HG03025 (cell line): ENCODE measurements around the gene IL17B.

Experiments
- ATAC-seq: cut with Tn5 transposase; IDR thresholded peaks from one replicate; pipeline ENCODE4 v1.9.1; 2021; ENCODE audit warnings: mild to moderate bottlenecking, moderate library complexity; ENCODE audit not compliant: unreplicated experiment, low FRiP score

IL17B gene

DNA sequence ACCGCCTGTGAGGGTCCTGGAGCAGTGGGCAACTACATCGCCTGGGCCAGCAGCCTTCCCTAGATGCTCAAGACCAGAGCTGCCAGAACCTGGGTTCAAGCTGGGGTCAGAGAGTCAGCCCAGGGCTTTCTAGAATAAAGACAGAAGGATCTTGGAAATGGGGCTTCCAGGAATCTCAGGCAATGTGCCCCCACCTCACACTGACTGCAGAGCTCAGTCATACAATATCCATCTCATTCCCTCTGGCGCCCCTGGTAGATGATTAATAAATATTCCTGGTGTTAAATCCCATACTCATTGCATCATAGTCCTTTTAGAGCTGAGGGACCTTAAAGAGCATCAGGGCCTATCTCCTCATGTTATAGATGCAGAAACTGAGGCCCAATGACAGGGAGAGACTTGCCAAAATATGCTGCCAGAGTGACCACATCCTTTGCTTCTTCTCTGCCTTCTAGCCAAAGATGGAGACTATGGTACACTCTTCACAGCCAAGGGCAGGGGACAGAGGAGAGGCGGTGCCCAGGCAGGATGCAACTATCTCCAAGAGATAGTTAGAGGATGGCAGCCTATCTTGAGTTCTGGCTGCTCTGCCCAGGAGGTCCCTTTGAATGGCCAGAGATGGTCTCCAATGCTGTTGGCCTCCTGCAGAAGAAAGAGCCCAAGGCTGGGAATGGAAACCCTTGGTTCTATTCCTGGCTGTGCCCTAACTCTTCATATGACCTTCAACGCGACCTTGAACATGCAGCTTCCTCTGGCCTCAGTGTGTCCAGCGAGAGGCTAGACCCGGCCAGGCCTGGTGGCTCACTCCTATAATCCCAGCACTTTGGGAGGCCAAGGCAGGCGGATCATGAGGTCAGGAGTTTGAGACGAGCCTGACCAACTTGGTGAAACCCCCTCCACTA is 36.2 kb upstream of the IL17B start:
- no peak for ATAC-seq

DNA sequence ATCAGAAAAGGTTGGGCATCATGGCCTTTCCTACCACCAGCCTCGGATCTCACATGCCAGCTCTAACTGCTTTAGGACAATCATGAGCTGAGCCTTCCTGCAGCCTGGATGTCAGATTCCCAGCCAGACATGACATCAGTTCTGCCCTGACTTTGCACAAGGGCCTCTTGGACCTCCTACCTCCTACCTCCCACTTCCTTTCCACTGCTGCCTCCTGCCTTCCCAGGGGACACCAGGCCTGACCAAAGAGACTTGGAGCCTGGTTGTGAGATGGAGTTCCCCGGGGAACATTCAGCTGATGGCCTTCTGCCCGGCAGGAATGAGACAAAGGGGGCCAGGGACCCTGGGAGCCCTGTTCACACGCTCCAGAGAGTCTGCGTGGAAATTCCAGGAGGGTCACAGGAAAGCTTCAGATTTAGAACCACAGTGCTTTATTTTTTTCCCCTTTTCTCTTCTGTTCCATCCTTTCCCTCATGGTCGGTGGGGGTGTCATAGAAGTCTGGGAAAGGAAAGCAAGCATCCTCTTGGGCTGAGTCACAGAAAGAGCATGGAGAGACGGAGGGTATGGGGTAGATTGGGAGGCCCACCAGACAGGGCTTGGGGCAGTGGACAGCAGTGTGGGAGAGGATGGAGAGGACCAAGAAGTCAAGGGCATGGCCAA is 35.4 kb upstream of the IL17B start:
- ATAC-seq: no peak

DNA sequence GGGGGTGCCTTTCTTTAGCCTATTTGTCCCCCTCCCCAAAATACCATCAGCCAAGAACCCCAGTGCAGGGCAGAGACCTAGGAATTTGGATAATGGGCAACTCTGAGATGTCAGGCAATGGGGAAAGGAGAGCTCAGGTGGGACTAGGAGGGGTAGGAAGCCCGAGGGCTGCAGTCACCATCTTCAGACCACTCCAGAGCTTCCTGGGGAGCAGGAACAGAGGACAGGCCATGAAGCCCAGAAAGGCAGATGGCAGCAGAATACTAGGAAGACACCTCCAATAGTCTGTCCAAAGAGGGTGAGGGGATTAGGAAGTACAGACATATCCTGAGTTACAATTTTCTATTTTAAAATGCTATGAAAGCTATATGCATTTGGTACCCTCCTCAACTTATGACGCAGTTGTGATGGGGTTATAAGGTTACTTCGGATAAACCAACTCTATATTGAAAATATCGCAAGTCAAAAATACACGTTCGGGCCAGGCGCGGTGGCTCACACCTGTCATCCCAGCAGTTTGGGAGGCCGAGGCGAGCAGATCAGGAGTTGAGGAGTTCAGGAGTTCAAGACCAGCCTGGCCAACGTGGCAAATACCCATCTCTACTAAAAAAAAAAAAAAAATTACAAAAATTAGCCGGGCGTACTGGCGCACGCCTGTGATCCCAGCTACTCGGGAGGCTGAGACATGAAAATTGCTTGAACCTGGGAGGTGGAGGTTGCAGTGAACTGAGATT is 34.6 kb upstream of the IL17B start:
- ATAC-seq: no peak

GRCh38 chr5:149412783-149413476 is 33.8 kb upstream of the IL17B start:
- no peak for ATAC-seq

DNA sequence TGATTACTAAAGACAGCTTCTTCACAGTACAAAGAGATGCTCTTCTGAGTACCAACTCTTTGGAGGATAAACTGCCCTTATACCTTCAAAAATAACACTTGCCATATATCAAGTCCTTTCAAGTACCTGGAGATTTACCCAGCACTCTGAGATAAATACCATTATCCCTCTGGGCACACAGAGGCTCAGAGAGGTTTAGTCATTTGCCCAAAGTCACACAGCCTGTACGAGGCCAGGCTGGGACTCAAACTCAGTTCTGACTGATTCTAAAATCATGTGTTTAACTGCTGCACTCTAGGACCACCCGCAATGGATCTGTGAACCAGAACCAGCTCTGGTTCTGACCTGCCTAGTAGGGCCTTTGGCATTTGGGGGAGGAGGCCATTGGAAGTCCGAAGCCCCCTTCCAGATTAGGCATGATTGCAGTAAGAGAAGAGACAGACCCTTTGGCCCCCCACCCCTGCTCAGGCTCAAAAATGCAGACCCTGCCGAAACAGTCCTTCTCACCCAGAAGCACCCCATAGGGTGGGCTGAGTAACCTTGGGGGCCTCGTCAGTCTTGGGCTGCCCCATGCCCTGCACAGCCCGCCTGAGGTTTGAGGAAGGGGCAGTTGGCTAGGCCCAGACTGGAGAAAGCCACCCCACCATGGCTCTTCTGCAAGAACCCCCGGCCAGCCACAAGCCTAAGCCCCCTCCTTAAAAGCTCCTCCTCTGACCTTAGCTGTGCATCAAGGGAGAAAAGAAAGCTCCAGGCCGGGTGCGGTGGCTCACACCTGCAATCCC is 32.8 kb upstream of the IL17B start:
- ATAC-seq: no peak

DNA sequence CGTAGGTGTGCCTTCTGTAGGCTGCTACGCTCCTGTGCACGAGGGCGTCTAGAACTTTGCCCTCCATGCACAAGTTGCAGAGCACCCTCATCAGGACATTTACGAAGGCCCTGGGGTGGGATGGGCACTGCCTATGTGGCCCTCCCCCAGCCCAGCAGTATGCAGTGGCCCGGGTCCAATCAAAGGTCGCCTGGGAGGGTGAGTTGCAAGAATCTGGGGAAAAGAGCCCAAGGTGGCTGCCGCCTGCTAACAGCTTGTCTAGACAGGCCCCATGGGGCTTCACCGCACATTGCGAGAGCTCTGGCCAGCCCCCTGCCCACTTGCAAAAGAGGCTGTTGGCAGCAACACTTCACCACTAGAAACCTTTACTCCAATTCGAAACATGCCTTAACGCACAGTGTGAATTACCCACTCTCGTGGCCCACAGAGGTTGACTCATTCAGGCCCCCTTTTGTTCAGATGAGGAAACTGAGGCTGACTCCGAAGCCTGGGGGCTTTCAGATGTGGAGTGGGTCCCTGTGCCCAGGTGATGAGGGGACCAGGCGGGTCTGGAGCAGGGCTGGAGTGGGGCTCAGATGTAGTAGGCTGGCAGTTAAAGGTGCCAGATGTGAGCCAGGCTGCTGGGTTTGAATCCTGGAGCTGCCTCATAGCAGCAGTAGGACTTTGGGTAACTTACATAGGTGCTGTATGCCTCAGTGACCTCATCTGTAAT is 31.8 kb upstream of the IL17B start:
- no peak for ATAC-seq

DNA sequence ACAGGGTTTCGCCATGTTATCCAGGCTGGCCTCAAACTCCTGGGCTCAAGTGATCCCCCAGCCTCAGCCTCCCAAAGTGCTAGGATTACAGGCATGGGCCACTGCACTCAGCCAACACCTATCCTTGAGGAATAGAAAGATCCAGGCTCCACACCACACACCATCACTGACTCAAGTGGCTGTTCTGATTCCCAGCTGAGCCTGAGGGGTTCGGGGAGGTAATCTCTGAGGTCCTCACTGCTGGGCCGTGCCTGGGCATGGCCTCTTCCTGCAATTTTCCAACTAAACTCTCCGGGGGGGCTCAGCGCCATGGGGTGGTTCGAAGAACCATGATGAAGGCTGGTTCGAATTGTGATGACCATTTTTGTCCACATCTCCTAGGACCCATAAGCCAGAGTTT is 31.0 kb upstream of the IL17B start:
- ATAC-seq: no peak

DNA sequence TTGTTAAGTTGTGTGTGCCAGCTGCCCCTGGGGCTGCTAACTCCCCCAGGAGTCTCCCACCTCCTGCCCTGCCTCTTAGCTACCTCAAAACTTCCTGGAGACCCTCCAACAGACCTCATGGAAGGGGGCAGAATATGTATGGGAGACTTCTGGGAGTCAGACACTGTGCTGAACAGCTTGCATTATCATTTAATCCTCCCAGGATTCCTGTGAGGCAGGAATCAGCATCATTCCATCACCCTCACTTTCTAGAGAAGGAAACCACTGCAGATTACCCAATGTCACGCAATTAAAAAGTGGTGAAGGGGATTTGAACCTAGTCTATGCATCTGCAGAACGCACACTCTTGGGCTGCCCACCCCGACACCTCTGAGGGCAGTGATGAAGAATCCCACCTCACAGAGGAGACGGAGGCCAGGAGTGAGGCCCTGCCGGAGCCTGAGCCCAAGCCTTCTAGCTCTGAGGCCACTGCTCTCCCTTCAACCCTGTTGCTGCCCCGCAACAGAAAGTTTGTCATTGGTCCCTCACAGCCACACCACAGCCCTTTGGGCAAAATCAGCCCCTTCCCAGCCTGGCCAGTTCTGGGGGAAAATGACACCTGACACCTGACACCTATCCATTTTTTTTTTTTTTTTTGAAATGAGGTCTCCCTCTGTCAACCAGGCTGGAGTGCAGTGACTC is 30.3 kb upstream of the IL17B start:
- no peak for ATAC-seq

DNA sequence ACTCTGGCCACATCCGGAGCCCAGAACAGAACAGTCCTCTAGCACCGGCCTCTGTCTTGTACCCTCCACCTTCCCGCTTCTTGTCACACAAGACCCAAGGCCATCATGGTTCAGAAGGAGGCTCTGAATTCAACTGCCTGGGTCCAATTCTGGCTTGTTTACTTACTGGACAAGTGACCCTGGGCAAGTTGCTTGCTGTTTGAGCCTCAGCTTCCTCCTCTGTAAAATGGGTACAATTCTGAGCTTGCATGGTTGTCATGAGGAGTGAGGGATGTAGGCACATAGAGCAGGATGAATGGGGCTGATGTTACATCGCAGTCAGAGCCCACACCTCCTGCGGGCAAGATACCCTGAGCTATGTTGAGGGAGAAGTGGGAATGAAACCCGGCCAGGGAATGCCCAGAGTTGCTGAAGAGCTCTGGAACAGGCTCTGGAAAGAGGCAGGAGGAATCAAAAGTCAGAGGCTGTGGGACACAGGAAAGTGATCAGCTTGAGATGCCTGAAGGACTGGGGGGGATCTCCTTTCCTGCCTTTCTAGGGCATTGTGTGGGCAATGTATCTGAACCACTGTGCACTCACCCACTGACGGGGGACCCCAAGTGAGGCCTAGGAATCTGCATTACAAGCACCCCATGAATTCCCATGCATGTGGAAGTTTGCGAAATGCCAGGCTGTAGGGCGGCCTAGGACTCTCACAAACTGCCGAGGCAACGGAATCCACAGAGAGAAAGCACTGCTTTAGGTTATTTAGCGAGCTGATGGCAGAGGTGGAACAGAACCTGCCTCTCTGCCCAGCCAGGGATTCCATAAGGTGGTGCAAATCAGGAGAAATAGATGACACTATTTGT is 29.4 kb upstream of the IL17B start:
- ATAC-seq: no peak

GRCh38 chr5:149407323-149408251 is 28.5 kb upstream of the IL17B start:
- no peak for ATAC-seq

- no peak for ATAC-seq
Observed at GRCh38 chr5:149406979-149407306, 27.9 kb upstream of the IL17B start.

DNA sequence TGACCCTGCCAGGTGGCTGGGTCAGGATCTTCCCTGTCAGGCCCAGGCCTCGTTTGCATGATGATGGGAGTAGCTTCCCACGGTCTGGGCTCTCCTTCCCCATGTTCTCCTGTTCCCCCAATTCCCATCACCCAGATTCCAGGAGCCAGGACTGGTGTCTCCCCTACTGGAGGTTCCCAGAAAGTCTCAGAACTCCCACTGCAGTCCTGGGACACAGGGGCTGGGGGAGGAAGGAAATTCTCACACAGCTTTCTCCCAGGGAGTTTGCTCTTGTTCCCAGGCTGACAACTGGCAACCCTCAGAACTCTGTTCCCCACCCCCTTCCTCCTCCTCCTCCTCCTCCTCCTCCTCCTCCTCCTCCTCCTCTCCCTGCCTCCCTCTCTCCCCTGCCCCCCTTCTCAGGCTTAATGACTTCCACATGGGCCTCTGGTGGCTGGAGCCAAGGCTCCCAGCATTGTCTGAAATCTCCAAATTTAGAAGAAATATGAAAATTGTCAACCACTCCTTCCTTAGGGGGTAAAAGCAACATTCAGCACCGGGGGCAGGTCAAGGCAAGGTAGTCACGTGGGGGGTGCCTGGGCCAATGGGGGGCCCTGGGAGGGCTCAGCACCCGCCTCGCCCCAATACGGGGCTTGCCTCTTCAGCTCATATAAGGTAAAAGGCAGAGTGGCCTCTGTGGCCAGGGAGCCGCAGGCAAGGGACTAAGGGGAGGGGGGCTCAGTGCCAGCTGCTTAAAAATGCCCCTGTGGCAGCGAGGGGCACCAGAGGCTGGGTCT is 27.3 kb upstream of the IL17B start:
- no peak for ATAC-seq

GRCh38 chr5:149405550-149406202 is 26.6 kb upstream of the IL17B start:
- ATAC-seq: no peak

DNA sequence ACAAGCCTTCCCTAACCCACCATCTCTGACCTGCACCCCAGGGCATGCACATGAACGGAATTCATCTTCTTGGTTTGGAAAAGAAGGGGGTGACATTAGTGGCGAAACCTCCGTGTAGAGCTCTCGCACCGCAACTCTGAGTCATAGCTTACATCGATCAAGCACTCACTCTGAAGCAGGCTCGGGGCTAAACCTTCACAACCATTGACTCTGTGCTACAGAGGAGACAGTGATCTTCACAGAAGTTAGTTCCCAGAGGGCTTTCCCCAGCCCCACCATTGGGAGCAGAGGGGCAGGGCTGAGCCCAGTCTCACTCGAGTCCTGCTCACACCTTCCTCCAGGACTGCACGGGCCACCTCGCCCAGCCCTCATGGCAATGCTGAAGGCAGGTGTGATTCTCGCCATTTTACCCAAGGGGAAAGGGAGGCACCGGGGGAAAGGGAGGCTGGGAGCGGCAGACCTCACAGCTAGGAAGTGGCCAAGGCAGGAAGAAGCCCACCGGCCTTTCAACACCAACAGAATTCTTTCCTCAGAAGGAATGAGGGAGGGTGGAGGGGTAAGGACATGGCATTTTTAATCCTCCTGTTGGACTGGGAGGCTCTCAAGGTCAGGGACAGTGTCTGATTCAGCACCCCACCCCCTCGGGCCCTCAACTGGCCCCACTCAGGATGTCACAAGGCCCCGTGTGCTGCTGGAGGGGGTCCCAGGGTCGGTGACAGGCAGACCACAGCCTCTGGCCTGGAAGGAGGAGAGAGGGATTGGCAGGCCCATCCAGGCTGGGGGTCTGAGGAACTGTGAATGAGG is 25.9 kb upstream of the IL17B start:
- no peak for ATAC-seq
